ENCODE data around the gene RELT. TPM values are rescaled to one million over a fixed set of nuclear protein-coding genes. Genes with fewer than 3 reads are reported as not detected.

RELT gene
- total and polyA plus RNA-seq, 2 of the 13 experiments (the other 11 are each of a cell fraction or from before 2014, with no cell fraction given), result 2.5 to 4.7 TPM

- Histone ChIP-seq H3K4me3 (replicated peaks in 1 of 3; ENCODE audit: insufficient read depth in 1 of 3, low read depth in 2 of 3, low read length in 3 of 3) (no peak overlapping the region), H3K79me2 (ENCODE audit: insufficient read depth, low read length) (peaks cover 46% of the 10 kb centered on the region), H3K27me3 (ENCODE audit: control insufficient read depth in 1 of 2, insufficient read depth in 2 of 2, low read length in 2 of 2) (no peaks in the 10 kb centered on the region), H3K4me2 (ENCODE audit: low read depth, low read length) (no peak overlapping the region), H3K9ac (ENCODE audit: insufficient read depth, low read depth, low read length) (no peak overlapping the region), H3K9me3 (ENCODE audit: low read length) (no peaks in the 10 kb centered on the region), H4K20me1 (ENCODE audit: insufficient read depth, low read length) (peaks cover 11% of the 10 kb centered on the region), H3K27ac (ENCODE audit: extremely low read length, insufficient read depth, low read length) (peak overlapping the region; percentile 98), H3K36me3 (replicated peaks in 1 of 2; ENCODE audit: control insufficient read depth in 1 of 2, insufficient read depth in 2 of 2, low read length in 2 of 2) (peaks cover 4 to 23% of the 10 kb centered on the region in 2 experiments; a peak in 4 of 5 replicates), H2AFZ (ENCODE audit: low read length) (no peak overlapping the region), H3K4me1 (ENCODE audit: insufficient read depth, low read length) (peaks cover 67% of the 10 kb centered on the region)
- intact Hi-C loops (cut with micrococcal nuclease; ENCODE audit: unreplicated experiment) (no loop called here), in situ Hi-C loops (cut with HindIII; ENCODE audit: extremely low pct_ligation_motif_present, low pct_unique_long_range_greater_than_20kb) (no loop called here)
- DNase-seq (ENCODE audit: low spot score) (no peak), FAIRE-seq (no peak), ATAC-seq (no peak)
- no peak for TF ChIP-seq SIX1 (CRISPR knock-in tag; IDR thresholded peaks at IDR 0.05; ENCODE audit: borderline replicate concordance)
- TF ChIP-seq MXD4 (CRISPR knock-in tag; IDR thresholded peaks at IDR 0.05), result no peak
- TF ChIP-seq NKX3-1 (CRISPR knock-in tag; IDR thresholded peaks at IDR 0.05), result no peak
- TF ChIP-seq ZNF260 (CRISPR knock-in tag; IDR thresholded peaks at IDR 0.05; ENCODE audit: borderline replicate concordance, low read depth), result no peak
- TF ChIP-seq ZNF644 (CRISPR knock-in tag; IDR thresholded peaks at IDR 0.05; ENCODE audit: low read depth), result no peak
- BruUV-seq (replicated peaks), result no TSS peak
- CTCF ChIA-PET (ENCODE audit: low intra/inter-chr PET ratio, low total read pairs), result interaction anchor here (2.7 to 4.5 kb wide), 2 partner anchors 27 to 38 kb away, joined by 40 to 90 read pairs; partner anchors contain the start of gene ARHGEF17
- 73% methylated on average over 2 of the region's 4 CpGs for WGBS (ENCODE audit: low lambda C conversion rate)
- POLR2A ChIA-PET, result interaction anchor here (1.0 to 6.2 kb wide), 5 partner anchors 10 to 27 kb away, joined by 3 to 124 read pairs (median 6); partner anchors contain the start of gene ARHGEF17
Observed at GRCh38 chr11:73333640-73334383, 42.4 kb upstream of the RELT start.

GRCh38 chr11:73334384-73335203 is 41.6 kb upstream of the RELT start:
- no TSS peak for BruUV-seq (replicated peaks)
- intact Hi-C loops (cut with micrococcal nuclease; ENCODE audit: unreplicated experiment), result loop anchor here (1.0 kb wide), 1 partner anchor 27 kb away; no protein-coding TSS in a partner anchor
- Histone ChIP-seq H3K4me2 (ENCODE audit: low read depth, low read length) (peak overlapping the region; percentile 36), H3K27me3 (ENCODE audit: control insufficient read depth in 1 of 2, insufficient read depth in 2 of 2, low read length in 2 of 2) (no peaks in the 10 kb centered on the region), H3K4me3 (replicated peaks in 1 of 3; ENCODE audit: insufficient read depth in 1 of 3, low read depth in 2 of 3, low read length in 3 of 3) (no peak overlapping the region), H3K9ac (ENCODE audit: insufficient read depth, low read depth, low read length) (peak overlapping the region; percentile 8; the same call in 1 of the 2 replicates), H3K36me3 (replicated peaks in 1 of 2; ENCODE audit: control insufficient read depth in 1 of 2, insufficient read depth in 2 of 2, low read length in 2 of 2) (peaks cover 4 to 21% of the 10 kb centered on the region in 2 experiments; a peak in 4 of 5 replicates), H3K79me2 (ENCODE audit: insufficient read depth, low read length) (peaks cover 45% of the 10 kb centered on the region), H2AFZ (ENCODE audit: low read length) (no peak overlapping the region), H4K20me1 (ENCODE audit: insufficient read depth, low read length) (peaks cover 11% of the 10 kb centered on the region), H3K9me3 (ENCODE audit: low read length) (no peaks in the 10 kb centered on the region), H3K4me1 (ENCODE audit: insufficient read depth, low read length) (peaks cover 63% of the 10 kb centered on the region), H3K27ac (ENCODE audit: extremely low read length, insufficient read depth, low read length) (peak overlapping the region; percentile 40)
- CTCF ChIA-PET (ENCODE audit: low intra/inter-chr PET ratio, low total read pairs), result interaction anchor here (1.1 to 4.5 kb wide), 5 partner anchors 17 to 39 kb away, joined by 3 to 90 read pairs (median 5); partner anchors contain the start of gene ARHGEF17
- 43% methylated on average over 6 of the region's 6 CpGs for WGBS (ENCODE audit: low lambda C conversion rate)
- POLR2A ChIA-PET, result interaction anchor here (1.0 to 6.2 kb wide), 6 partner anchors 11 to 27 kb away, joined by 3 to 124 read pairs (median 6); partner anchors contain the start of gene ARHGEF17
- peak; percentile 43 for FAIRE-seq
- peak; percentile 64 for ATAC-seq
- in situ Hi-C loops (cut with HindIII; ENCODE audit: extremely low pct_ligation_motif_present, low pct_unique_long_range_greater_than_20kb), result no loop called here
- DNase-seq (ENCODE audit: low spot score), result peak; percentile 45
- TF ChIP-seq SRSF4 (IDR thresholded peaks at IDR 0.05; ENCODE audit: low read depth, low read length, poor library complexity, severe bottlenecking) (no peak), ZNF879 (CRISPR knock-in tag; IDR thresholded peaks at IDR 0.05) (no peak), MTERF4 (CRISPR knock-in tag; IDR thresholded peaks at IDR 0.05) (peak; percentile 20; the same call in 1 of the 2 replicates), ZNF674 (CRISPR knock-in tag; IDR thresholded peaks at IDR 0.05; ENCODE audit: low read depth) (no peak), ZNF234 (CRISPR knock-in tag; conservative IDR thresholded peaks at IDR 0.05) (no peak), SNAPC5 (CRISPR knock-in tag; IDR thresholded peaks at IDR 0.05; ENCODE audit: borderline replicate concordance) (no peak), RARA (CRISPR knock-in tag; IDR thresholded peaks at IDR 0.05) (0 out of 2 replicates have a peak, but pooled peaks have one; percentile 11), MLLT10 (CRISPR knock-in tag; IDR thresholded peaks at IDR 0.05) (no peak), RFX3 (CRISPR knock-in tag; IDR thresholded peaks at IDR 0.05) (no peak), CREM (IDR thresholded peaks at IDR 0.05) (no peak), CREM (CRISPR knock-in tag; IDR thresholded peaks at IDR 0.05) (no peak)
